ENCODE measurements around the gene MEF2D. TPM values are rescaled to one million over a fixed set of nuclear protein-coding genes. Genes with fewer than 3 reads are reported as not detected.

The MEF2D gene
- total and polyA plus RNA-seq, 2 experiments from 2014 or later, result 35.1 to 64.6 TPM

DNA sequence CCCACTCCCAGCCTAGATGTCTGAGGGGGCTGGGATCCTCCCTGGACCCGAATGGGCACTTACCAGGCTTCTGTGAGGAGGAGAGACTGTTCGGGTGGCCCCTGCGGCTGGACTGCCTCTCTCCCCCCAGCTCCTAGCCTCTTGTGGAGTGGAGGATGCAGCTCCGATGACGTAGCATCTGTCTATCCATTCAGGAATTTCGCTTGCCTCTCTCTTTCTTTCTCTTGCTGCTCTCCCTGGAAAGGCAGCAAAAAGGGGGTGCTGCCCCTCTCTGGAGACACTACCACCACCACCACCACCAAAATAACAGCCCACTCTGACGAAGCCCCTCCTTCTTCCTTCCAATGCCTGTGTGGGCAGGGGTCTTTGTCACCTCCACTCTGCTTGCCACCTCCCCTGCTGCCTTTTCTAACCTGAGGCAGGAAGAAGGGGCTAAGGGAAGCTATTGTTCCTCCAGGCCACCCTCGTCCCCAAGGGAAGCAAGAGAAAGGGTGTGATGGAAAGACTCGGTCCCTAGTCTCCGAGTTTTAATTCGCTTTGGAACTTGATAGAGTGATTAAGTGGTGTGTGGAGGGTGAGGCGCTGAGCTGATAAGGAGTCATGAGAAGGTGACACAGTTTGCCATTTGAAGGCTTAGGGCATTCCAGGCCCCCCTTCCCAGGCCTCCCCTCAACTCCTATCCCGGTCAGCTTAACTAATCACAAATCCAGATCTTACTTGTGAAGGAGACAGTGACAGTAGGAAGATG is 71.1 kb downstream of the MEF2D start:
- Histone ChIP-seq H3K4me3 (no peak overlapping the region), H3K9me3 (ENCODE audit: low read depth) (no peaks in the 10 kb centered on the region), H3K4me1 (ENCODE audit: low read depth) (peaks cover 34% of the 10 kb centered on the region), H3K27ac (no peak overlapping the region), H3K36me3 (no peaks in the 10 kb centered on the region), H3K27me3 (peaks cover 100% of the 10 kb centered on the region)
- TF ChIP-seq, protein P1, sequence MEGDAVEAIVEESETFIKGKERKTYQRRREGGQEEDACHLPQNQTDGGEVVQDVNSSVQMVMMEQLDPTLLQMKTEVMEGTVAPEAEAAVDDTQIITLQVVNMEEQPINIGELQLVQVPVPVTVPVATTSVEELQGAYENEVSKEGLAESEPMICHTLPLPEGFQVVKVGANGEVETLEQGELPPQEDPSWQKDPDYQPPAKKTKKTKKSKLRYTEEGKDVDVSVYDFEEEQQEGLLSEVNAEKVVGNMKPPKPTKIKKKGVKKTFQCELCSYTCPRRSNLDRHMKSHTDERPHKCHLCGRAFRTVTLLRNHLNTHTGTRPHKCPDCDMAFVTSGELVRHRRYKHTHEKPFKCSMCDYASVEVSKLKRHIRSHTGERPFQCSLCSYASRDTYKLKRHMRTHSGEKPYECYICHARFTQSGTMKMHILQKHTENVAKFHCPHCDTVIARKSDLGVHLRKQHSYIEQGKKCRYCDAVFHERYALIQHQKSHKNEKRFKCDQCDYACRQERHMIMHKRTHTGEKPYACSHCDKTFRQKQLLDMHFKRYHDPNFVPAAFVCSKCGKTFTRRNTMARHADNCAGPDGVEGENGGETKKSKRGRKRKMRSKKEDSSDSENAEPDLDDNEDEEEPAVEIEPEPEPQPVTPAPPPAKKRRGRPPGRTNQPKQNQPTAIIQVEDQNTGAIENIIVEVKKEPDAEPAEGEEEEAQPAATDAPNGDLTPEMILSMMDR (IDR thresholded peaks at IDR 0.05; ENCODE audit: low read depth, low read length), result no peak
- DNase-seq (ENCODE audit: low read depth in 1 of 2, low spot score in 1 of 2), result no peak

DNA sequence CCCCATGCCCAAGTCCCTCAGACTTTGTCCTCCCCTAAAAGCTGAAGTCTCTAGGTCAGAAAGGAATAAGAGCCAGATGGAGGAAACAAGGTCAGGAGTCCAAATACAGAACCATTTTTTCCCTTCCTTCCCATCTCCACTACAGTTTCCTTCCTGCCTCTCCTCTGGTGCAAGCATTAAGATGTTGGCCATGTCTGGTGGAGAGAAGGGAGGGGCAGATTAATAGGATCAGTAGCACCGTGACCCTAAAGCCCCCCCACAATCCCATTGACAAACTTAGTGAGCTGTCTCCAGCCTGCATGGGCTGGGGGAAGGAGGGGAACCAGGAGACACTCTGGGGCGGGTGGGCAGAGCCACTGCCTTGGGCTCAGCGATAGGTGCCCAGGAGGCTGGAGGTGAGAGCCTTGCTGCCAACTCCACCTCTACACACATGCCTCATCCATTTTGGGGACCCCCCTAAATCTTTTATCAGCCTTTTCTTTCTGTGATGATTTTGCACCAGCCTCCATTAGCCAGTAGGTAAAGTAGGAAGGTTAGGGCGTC is 71.8 kb downstream of the MEF2D start:
- Histone ChIP-seq H3K27me3 (peaks cover 100% of the 10 kb centered on the region), H3K27ac (no peak overlapping the region), H3K4me1 (ENCODE audit: low read depth) (peaks cover 36% of the 10 kb centered on the region), H3K36me3 (no peaks in the 10 kb centered on the region), H3K4me3 (no peak overlapping the region), H3K9me3 (ENCODE audit: low read depth) (no peaks in the 10 kb centered on the region)
- TF ChIP-seq, protein P1 (IDR thresholded peaks at IDR 0.05; ENCODE audit: low read depth, low read length), result no peak
- DNase-seq (ENCODE audit: low read depth in 1 of 2, low spot score in 1 of 2), result no peak

DNA sequence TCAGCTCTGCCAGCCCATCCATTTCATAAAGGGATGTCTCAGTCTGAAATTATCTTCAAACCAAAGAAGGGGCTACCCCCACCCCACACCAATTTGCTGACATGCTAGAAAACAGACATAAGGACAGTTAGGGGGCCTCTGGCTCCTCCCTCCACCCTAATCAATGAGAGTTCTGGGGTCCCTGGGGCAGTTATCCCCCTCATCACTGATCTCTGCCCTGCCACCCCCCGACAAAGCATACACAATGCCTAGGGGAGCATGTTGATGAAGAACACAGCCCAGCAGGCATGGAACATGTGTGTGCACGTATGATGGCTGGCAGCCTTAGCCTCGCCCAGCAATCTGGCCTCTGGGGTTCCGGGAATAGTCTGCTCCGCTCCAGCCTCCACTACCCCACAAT is 72.6 kb downstream of the MEF2D start:
- no peaks in the 10 kb centered on the region for H3K36me3 ChIP-seq
- TF ChIP-seq, protein P1 (IDR thresholded peaks at IDR 0.05; ENCODE audit: low read depth, low read length), result no peak
- no peak overlapping the region for H3K27ac ChIP-seq
- peaks cover 100% of the 10 kb centered on the region for H3K27me3 ChIP-seq
- H3K9me3 ChIP-seq (ENCODE audit: low read depth), result no peaks in the 10 kb centered on the region
- no peak for DNase-seq (ENCODE audit: low read depth in 1 of 2, low spot score in 1 of 2)
- H3K4me1 ChIP-seq (ENCODE audit: low read depth), result peaks cover 37% of the 10 kb centered on the region
- H3K4me3 ChIP-seq, result no peak overlapping the region

DNA sequence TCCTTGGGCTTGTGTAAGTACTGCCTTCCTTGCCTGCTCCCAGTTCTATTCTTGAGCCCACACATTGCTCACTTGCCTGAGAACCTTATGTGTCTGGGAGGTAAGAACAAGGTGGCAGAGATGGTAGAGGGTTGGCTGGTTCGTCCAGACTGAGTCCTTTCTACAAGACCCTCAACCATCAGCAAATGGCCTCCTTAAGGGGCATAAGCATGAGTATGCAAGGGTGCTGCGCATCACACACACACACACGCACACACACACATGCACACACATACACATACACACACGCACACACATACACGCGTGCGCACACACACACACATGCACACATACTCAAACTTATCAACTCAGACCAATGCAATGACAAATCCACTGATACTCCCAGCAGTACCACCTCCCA is 74.6 kb downstream of the MEF2D start:
- no peak for DNase-seq (ENCODE audit: low read depth in 1 of 2, low spot score in 1 of 2)
- Histone ChIP-seq H3K4me3 (no peak overlapping the region), H3K36me3 (no peaks in the 10 kb centered on the region), H3K27me3 (peaks cover 100% of the 10 kb centered on the region), H3K9me3 (ENCODE audit: low read depth) (no peaks in the 10 kb centered on the region), H3K4me1 (ENCODE audit: low read depth) (peaks cover 25% of the 10 kb centered on the region), H3K27ac (no peak overlapping the region)
- TF ChIP-seq, protein P1 (IDR thresholded peaks at IDR 0.05; ENCODE audit: low read depth, low read length), result no peak

DNA sequence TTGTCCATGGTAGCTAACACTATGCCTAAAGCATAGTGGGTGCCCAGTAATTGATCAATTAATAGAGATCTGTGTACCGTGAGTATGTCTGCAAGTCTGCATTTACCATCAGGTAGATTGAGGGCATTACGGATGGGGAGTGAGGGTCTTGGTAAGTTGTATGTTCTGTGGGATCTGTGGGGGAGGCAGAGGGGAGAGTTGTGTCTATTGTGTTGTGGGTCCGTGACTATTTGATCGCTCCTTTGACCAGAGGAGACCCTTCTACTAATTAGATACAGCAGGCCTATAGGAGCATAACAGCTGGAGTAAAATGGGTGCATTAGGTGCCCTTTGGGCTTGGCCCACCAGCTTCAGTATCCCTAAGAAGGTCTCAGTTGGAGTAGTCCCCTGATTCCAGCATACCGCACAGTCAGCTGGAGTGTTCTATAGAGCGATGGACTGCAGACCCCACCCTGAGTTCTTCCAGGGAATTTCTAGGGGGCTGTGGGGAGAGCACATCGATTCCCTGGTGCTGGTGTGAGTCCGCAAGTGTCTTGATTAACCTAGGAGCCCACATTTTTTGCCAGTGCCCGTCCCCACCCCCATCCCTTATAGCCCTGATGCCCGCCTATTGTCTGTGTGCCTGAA is 75.7 kb downstream of the MEF2D start:
- Histone ChIP-seq H3K9me3 (ENCODE audit: low read depth) (no peaks in the 10 kb centered on the region), H3K27ac (no peak overlapping the region), H3K36me3 (no peaks in the 10 kb centered on the region), H3K4me1 (ENCODE audit: low read depth) (peaks cover 24% of the 10 kb centered on the region), H3K27me3 (peaks cover 100% of the 10 kb centered on the region), H3K4me3 (no peak overlapping the region)
- no peak for DNase-seq (ENCODE audit: low read depth in 1 of 2, low spot score in 1 of 2)
- TF ChIP-seq, protein P1 (IDR thresholded peaks at IDR 0.05; ENCODE audit: low read depth, low read length), result no peak

All from cardiac muscle cell (in vitro differentiated cells and primary cell).